OCI-LY7 (cell line): ENCODE results near the gene CYFIP1. TPM values are rescaled to one million over a fixed set of nuclear protein-coding genes. Genes with fewer than 3 reads are reported as not detected.

Experiments used
- BruUV-seq: library from RNA; stranded (reverse); fragments of 400-500 nt; replicated peaks from 2 replicates; lab custom pipeline; 2021; lab: Mats Ljungman, UMichigan
- CTCF ChIA-PET: fragments of 300-600 bp; sonication (Branson Sonifier 250); formaldehyde crosslinking; loops from one replicate; lab custom pipeline; 2022; ENCODE audit warnings: antibody characterized with exemption; ENCODE audit not compliant: unreplicated experiment; lab: Charles Lee
- POLR2A ChIA-PET: fragments of 300-600 bp; sonication (Branson Sonifier 250); formaldehyde crosslinking; loops from one replicate; lab custom pipeline; 2022; ENCODE audit warnings: antibody characterized with exemption; lab: Charles Lee
- DNase-seq: peaks from one replicate; pipeline ENCODE4 v3.0.0-alpha.2; 2015; ENCODE audit warnings: low spot score
- H2AFZ ChIP-seq: fragments of 200-600 bp; sonication (generic), shearing (Covaris generic); 2 replicates; pipeline ENCODE4 v1.6.1; 2014; ENCODE audit warnings: mild to moderate bottlenecking, antibody characterized with exemption, low read length, moderate library complexity
- H3K27ac ChIP-seq: fragments of 200-600 bp; sonication (generic); 2 replicates; pipeline ENCODE4 v1.5.1; 2014; ENCODE audit warnings: mixed run types, low read depth, mild to moderate bottlenecking, moderate library complexity, low read length, inconsistent platforms; ENCODE audit not compliant: poor library complexity, severe bottlenecking
- H3K36me3 ChIP-seq: fragments of 200-600 bp; sonication (generic); 2 replicates; pipeline ENCODE4 v1.6.1; 2014; ENCODE audit warnings: mild to moderate bottlenecking, antibody characterized with exemption, low read length, moderate library complexity, mixed read lengths; ENCODE audit not compliant: insufficient read depth
- H3K4me1 ChIP-seq: fragments of 200-600 bp; sonication (generic); 2 replicates; pipeline ENCODE4 v1.5.1; 2014; ENCODE audit warnings: mild to moderate bottlenecking, low read length; ENCODE audit not compliant: insufficient read depth, poor library complexity, severe bottlenecking
- H3K4me2 ChIP-seq: fragments of 200-600 bp; sonication (generic); 2 replicates; pipeline ENCODE4 v1.6.1; 2014; ENCODE audit warnings: mild to moderate bottlenecking, low read length
- H3K4me3 ChIP-seq: fragments of 200-600 bp; sonication (generic); 2 replicates; pipeline ENCODE4 v1.5.1; 2014; ENCODE audit warnings: mild to moderate bottlenecking, low read depth, low read length; ENCODE audit not compliant: poor library complexity, severe bottlenecking
- H3K79me2 ChIP-seq: fragments of 200-600 bp; sonication (generic); 2 replicates; pipeline ENCODE4 v1.6.1; 2016; ENCODE audit warnings: low read depth, mild to moderate bottlenecking, low read length, moderate library complexity, mixed read lengths; ENCODE audit not compliant: insufficient read depth
- H3K9me2 ChIP-seq: fragments of 200-600 bp; sonication (generic); 2 replicates; pipeline ENCODE4 v1.6.1; 2016; ENCODE audit warnings: mild to moderate bottlenecking, low read length, mixed read lengths; ENCODE audit not compliant: insufficient read depth
- H3K9me3 ChIP-seq: fragments of 200-600 bp; sonication (generic); 2 replicates; pipeline ENCODE4 v1.6.1; 2014; ENCODE audit warnings: mild to moderate bottlenecking, mixed run types, low read length, mixed read lengths
- H4K20me1 ChIP-seq: fragments of 200-600 bp; sonication (generic); 2 replicates; pipeline ENCODE4 v1.6.1; 2014; ENCODE audit warnings: mild to moderate bottlenecking, antibody characterized with exemption, low read length, moderate library complexity, mixed read lengths; ENCODE audit not compliant: insufficient read depth
- CTCF ChIP-seq: fragments of 200-600 bp; sonication (generic); conservative IDR thresholded peaks from 2 replicates; pipeline ENCODE4 v1.5.1; 2014; ENCODE audit warnings: mild to moderate bottlenecking, antibody characterized with exemption, low read length, moderate library complexity, mixed read lengths
- EZH2phosphoT487 ChIP-seq: fragments of 200-600 bp; sonication (generic); IDR thresholded peaks from 2 replicates; pipeline ENCODE4 v1.6.1; 2018; ENCODE audit warnings: low read depth, borderline replicate concordance, mild to moderate bottlenecking, mixed run types, antibody characterized with exemption, low read length, moderate library complexity, mixed read lengths
- intact Hi-C: fragments of 100-400 bp; cut with micrococcal nuclease; formaldehyde crosslinking; loops from one replicate; pipeline ENCODE4 v1.10.0; 2022; ENCODE audit not compliant: unreplicated experiment
- total RNA-seq, 2 experiments: library from RNA; depleted of rRNA in 1 of 2; stranded (reverse); fragments of >200 nt in 1 of 2; shearing (Covaris generic) in 1 of 2; gene quantifications; 2 replicates each; pipeline ENCODE4 v1.2.3, GENCODE V29; 2014 to 2022

Gene CYFIP1
- total RNA-seq, 2 experiments from 2014 or later = 0.98 to 1.3 TPM

- H3K9me3 ChIP-seq = no peaks in the 10 kb centered on the region
- H3K27ac ChIP-seq = no peak overlapping the region
- H3K4me1 ChIP-seq = no peaks in the 10 kb centered on the region
- no peaks in the 10 kb centered on the region for H4K20me1 ChIP-seq
- TF ChIP-seq EZH2phosphoT487 = no peak
- no peak for TF ChIP-seq CTCF
- ChIA-PET CTCF (interaction anchor here (0.6 kb wide), 1 partner anchor 29 kb away, joined by 3 read pairs; no protein-coding TSS in a partner anchor), POLR2A (no interaction called here)
- intact Hi-C loops = no loop called here
- no peak for DNase-seq
- H3K79me2 ChIP-seq = no peaks in the 10 kb centered on the region
- H3K4me3 ChIP-seq = no peak overlapping the region
- H3K36me3 ChIP-seq = peaks cover 49% of the 10 kb centered on the region
- H3K4me2 ChIP-seq = no peak overlapping the region
- no peak overlapping the region for H2AFZ ChIP-seq
- H3K9me2 ChIP-seq = no peaks in the 10 kb centered on the region
- BruUV-seq = no TSS peak
Measured at GRCh38 chr15:22870865-22871264, 109.3 kb downstream of the CYFIP1 start.

GRCh38 chr15:22869856-22870255, 110.3 kb downstream of the CYFIP1 start:
- no peak overlapping the region for H2AFZ ChIP-seq
- DNase-seq = no peak
- ChIA-PET POLR2A (no interaction called here), CTCF (no interaction called here)
- no peak overlapping the region for H3K4me3 ChIP-seq
- intact Hi-C loops = loop anchor here (10.0 kb wide), 1 partner anchor 135 kb away; no protein-coding TSS in a partner anchor
- no peaks in the 10 kb centered on the region for H4K20me1 ChIP-seq
- TF ChIP-seq EZH2phosphoT487 (no peak), CTCF (no peak)
- H3K36me3 ChIP-seq = peaks cover 59% of the 10 kb centered on the region
- no peak overlapping the region for H3K4me2 ChIP-seq
- no peak overlapping the region for H3K27ac ChIP-seq
- H3K4me1 ChIP-seq = no peaks in the 10 kb centered on the region
- no peaks in the 10 kb centered on the region for H3K9me2 ChIP-seq
- no peaks in the 10 kb centered on the region for H3K9me3 ChIP-seq
- no TSS peak for BruUV-seq
- no peaks in the 10 kb centered on the region for H3K79me2 ChIP-seq

- no peaks in the 10 kb centered on the region for H3K9me3 ChIP-seq
- ChIA-PET CTCF (no interaction called here), POLR2A (no interaction called here)
Measured at GRCh38 chr15:22868928-22869327, 111.2 kb downstream of the CYFIP1 start.

More at GRCh38 chr15:22868928-22869327, 111.2 kb downstream of the CYFIP1 start:
- no peak overlapping the region for H3K27ac ChIP-seq
- no TSS peak for BruUV-seq
- TF ChIP-seq CTCF (no peak), EZH2phosphoT487 (no peak)
- no peak overlapping the region for H2AFZ ChIP-seq
- no peak for DNase-seq
- intact Hi-C loops = loop anchor here (10.0 kb wide), 1 partner anchor 136 kb away; no protein-coding TSS in a partner anchor
- no peaks in the 10 kb centered on the region for H3K4me1 ChIP-seq
- peaks cover under 1% of the 10 kb centered on the region; the same call in 1 of the 2 replicates for H3K79me2 ChIP-seq
- H3K36me3 ChIP-seq = peaks cover 67% of the 10 kb centered on the region
- H3K9me2 ChIP-seq = no peaks in the 10 kb centered on the region
- H3K4me3 ChIP-seq = no peak overlapping the region
- no peaks in the 10 kb centered on the region for H4K20me1 ChIP-seq
- H3K4me2 ChIP-seq = no peak overlapping the region
